KBM-7 (cell line): ENCODE data around the gene TTC7B.
"Not testable (repeated sequence)": the region's sequence is repeated elsewhere in the genome, so short reads cannot be mapped to it uniquely, and the experiment has no call there.

Experiments
- DNase-seq: peaks from one replicate; pipeline ENCODE4 v3.0.0-alpha.2; 2015
- in situ Hi-C: fragments of 300-500 bp; cut with MboI; formaldehyde crosslinking; loops from 2 replicates; pipeline ENCODE4 v1.14.3; 2020; ENCODE audit warnings: low sequenced_read_pairs, low pct_unique_long_range_greater_than_20kb, mixed read lengths

The TTC7B gene

GRCh38 chr14:90837355-90837754 is 21.1 kb upstream of the TTC7B start:
- no peak for DNase-seq
- in situ Hi-C loops, result no loop called here

DNA sequence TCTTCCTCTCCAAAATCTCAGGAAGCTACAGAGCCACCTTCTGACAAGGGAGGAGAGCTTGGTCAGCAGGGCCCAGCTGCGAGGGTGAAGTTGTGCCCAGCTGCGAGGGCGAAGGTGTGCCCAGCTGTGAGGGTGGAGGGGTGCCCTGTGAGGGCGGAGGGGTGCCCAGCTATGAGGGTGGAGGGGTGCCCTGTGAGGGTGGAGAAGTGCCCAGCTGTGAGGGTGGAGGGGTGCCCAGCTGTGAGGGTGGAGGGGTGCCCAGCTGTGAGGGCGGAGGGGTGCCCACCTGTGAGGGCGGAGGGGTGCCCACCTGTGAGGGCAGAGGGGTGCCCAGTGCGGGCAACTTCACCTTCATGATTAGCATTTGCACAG is 20.4 kb upstream of the TTC7B start:
- in situ Hi-C loops, result no loop called here
- no peak for DNase-seq

GRCh38 chr14:90831821-90832220 is 15.6 kb upstream of the TTC7B start:
- DNase-seq, result no peak
- in situ Hi-C loops, result no loop called here

DNA sequence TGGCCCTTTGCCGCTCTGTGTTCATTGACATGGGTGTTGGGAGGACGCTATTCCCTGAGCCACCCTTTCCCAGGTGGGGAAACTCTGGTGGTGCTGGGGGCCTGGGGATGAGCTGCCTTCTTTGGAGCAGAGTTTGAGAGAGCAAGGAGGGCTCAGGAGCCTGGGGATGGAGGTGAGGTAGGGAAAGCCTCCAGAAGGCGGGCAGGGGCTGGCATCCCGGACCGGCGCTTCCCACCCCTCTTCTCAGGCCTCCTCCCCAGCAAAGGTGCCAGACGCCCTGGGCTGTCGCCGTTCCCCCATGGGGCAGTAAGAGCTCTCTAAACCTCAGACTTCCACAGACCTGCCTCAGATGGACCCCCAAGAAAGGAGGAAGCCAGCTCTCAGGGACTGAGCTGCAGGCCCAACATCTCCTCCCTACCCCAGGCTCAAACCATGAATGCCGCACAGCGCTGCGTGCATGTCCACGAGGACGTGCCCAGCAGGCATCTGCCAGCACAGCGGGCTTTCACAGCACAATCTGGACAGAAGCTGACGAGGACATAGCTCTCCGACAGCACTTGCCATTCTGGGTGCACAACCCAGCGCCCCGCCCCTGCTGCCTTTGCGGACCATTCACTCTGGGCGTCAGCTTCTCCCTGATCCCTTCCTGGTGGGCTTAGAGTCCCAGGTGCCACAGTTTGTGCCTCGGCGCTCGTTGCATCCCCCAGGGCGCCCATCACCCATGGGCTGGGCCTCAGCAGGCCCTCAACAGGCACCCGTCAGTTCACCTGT is 14.9 kb upstream of the TTC7B start:
- no peak for DNase-seq
- in situ Hi-C loops, result no loop called here

GRCh38 chr14:90829677-90830076 is 13.4 kb upstream of the TTC7B start:
- in situ Hi-C loops, result no loop called here
- no peak for DNase-seq

- DNase-seq, result peak; percentile 36
- in situ Hi-C loops, result no loop called here
Measured at GRCh38 chr14:90828642-90829487, 12.6 kb upstream of the TTC7B start.

DNA sequence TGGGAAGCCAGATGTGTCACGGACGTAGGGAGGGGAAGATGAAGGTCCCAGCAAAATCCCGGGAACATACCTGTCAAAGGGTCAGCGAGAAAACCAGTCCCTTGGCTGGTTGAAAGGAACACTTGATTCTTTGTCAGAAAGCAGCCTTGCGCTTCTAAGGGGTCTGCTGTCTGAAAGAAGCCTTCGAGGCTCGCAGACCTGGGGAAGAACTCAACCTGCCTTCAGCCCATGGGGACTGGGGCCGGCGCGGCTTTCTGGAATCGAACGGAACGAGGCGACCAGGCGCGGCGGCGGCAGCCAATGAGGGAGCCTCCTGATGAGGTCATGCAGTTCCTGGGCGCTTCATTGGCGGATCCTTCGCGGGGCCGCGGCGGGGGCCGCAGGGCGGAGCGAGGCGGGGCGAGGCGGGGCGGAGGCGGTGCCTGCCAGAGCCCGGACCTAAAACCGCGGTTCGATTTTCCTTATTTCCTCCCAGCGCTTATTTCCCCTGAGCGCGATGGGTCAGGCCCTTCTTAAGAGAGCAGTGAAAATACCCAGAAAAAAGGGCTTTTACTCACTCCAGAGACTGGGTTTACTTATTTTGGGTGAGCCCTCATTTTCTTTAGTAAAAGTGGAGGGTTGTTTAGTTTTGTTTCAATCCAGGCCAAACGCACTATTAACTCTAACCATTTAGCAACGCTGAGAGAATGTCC is 11.8 kb upstream of the TTC7B start:
- peak; percentile 89 for DNase-seq
- in situ Hi-C loops, result no loop called here

DNA sequence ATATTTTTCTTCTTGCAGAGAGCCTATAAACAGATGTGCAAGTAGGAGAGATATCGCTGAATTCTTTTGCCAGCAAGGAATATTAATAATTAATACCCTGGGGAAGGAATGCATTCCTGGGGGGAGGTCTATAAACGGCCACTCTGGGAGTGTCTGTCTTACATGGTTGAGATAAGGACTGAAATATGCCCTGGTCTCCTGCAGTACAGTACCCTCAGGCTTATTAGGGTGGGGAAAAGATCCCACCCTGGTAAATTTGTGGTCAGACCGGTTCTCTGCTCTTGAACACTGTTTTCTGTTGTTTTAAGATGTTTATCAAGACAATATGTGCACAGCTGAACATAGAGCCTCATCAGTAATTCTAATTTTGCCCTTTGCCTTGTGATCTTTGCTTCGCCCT is 7.3 kb upstream of the TTC7B start:
- DNase-seq, in situ Hi-C loops: not testable (repeated sequence)

DNA sequence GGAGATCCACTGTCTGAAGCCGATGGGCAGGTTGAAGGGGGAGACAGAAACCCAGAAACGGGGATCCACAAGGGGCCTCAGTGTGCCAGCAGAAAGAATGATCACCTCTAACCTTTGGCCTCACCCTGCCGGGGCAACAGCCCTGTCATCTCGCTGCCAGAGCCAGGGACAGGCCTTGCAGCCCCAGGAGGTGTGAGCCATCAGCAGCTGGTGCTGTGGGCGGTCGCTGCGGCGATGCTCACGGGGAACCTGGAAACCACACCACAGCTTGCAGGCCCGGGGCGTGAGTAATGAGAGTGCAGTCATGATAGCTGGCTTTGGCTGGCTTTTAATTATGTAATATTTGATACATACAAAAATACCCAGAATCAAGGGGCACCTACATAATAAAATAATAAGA is 4.7 kb upstream of the TTC7B start:
- DNase-seq, result no peak
- in situ Hi-C loops, result no loop called here

- in situ Hi-C loops, result no loop called here
- no peak for DNase-seq
Measured at GRCh38 chr14:90819734-90820393, 3.6 kb upstream of the TTC7B start.

DNA sequence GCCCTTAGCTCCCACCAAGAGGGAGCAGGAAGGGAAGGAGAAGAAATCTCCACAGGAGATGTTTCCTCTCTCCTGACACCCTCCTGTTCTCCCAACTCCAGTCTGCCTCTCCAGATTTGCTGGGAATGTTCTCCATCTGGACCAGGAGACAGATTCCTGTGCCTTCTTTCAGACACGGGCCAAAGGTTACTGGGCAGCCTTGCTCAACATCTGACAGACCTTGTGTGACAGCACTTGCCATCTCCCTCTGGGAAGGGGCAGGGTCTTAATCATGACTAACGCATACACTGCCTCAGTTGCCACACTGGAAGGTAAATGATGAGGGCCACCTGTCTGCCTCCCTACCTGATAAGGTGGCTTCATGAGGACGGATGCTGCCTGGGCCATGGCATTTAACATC is 2.5 kb upstream of the TTC7B start:
- in situ Hi-C loops, result no loop called here
- no peak for DNase-seq

GRCh38 chr14:90816681-90817436 is 629 bp upstream of the TTC7B start:
- in situ Hi-C loops, result no loop called here
- DNase-seq, result no peak

DNA sequence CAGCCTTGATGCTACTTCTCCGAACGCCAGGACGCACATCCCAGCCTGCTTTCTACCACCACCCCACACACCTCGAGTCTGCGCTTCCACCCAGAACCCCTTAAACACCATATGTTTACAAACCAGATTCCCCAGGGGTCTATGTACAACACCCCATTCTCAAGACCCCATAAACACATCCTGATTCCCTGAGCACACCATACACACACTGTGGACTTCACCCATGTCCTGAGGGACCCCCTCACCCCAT is 733 bp downstream of the TTC7B start:
- in situ Hi-C loops, result no loop called here
- DNase-seq, result no peak

- DNase-seq, result no peak
- in situ Hi-C loops, result no loop called here
Measured at GRCh38 chr14:90814806-90815571, 1.2 kb downstream of the TTC7B start.

GRCh38 chr14:90813442-90813841 is 2.8 kb downstream of the TTC7B start:
- DNase-seq, result no peak
- in situ Hi-C loops, result no loop called here

DNA sequence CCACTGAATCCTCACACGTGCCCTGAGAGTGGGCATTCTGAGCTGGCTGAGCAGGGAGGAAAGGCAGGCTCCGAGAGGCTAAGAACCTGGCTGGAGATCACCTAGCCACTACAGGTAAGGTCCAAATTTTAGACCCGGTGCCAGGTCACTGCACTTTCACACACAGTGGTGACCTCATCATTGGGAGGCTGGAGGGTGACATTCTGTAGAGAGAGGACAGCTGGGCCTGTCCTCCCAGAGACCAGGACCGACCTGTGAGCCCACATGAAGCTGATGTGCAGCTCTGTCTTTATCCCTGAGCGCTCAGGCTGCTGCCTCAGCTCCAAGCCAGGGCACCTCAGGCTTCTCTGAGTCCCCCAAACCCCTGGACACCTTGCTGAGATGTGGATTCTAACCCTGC is 4.1 kb downstream of the TTC7B start:
- no peak for DNase-seq
- in situ Hi-C loops, result no loop called here

- in situ Hi-C loops, result no loop called here
Measured at GRCh38 chr14:90811641-90812040, 4.6 kb downstream of the TTC7B start.

DNA sequence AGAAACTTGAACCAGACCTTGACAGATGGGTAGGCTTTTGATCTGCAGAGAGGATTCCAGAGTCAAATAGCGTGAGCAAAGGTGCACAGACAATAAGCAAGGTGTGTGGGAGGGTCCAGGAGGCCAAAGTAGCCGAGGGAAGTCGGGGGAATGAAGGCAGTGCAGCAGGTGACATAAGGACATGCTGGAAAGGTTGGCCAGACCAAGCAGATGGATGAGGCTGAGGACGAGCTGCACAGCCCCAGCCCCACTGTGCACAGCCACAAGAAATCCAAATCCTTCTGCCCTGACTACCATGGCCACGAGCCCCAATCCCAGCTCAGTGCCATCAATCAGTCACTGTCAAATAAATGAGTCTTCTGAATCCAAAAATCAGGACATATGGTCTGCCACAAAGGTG is 5.4 kb downstream of the TTC7B start:
- DNase-seq, result no peak
- in situ Hi-C loops, result no loop called here

More at GRCh38 chr14:90811641-90812040, 4.6 kb downstream of the TTC7B start:
- DNase-seq, result no peak
